Muscle layer of colon (tissue), 2 donors: ENCODE results near the gene PTPRD.

Source experiments
- H3K27ac ChIP-seq: one replicate; pipeline ENCODE4 v1.7.0; 2013; ENCODE audit warnings: low read depth, mild to moderate bottlenecking, low read length, moderate library complexity
- H3K27me3 ChIP-seq, 2 donors: one replicate each; pipeline ENCODE4 v1.7.0; 2013; ENCODE audit warnings: low read length in 2 of 2, mild to moderate bottlenecking in 2 of 2; ENCODE audit not compliant: insufficient read depth in 2 of 2, control insufficient read depth in 1 of 2
- H3K36me3 ChIP-seq: one replicate; pipeline ENCODE4 v1.7.0; 2013; ENCODE audit warnings: mild to moderate bottlenecking, low read length; ENCODE audit not compliant: insufficient read depth
- H3K4me1 ChIP-seq: one replicate; pipeline ENCODE4 v1.7.0; 2013; ENCODE audit warnings: mild to moderate bottlenecking, low read length; ENCODE audit not compliant: insufficient read depth
- H3K4me3 ChIP-seq, 2 donors: one replicate each; pipeline ENCODE4 v1.7.0; 2013; ENCODE audit warnings: low read length in 2 of 2, low read depth in 1 of 2, mild to moderate bottlenecking in 1 of 2, moderate library complexity in 1 of 2
- H3K9ac ChIP-seq: one replicate; pipeline ENCODE4 v1.7.0; 2013; ENCODE audit warnings: low read length
- H3K9me3 ChIP-seq: one replicate; pipeline ENCODE4 v1.7.0; 2013; ENCODE audit warnings: mild to moderate bottlenecking, low read length
- donor health status: abdominal sarcoma.
- donor health status: Adenocarcinoma of cecum.

Gene PTPRD

GRCh38 chr9:8916771-8917170, 1696.0 kb downstream of the PTPRD start:
- H3K9ac ChIP-seq: no peak overlapping the region
- H3K9me3 ChIP-seq: no peaks in the 10 kb centered on the region
- H3K4me1 ChIP-seq: no peaks in the 10 kb centered on the region
- H3K36me3 ChIP-seq: no peaks in the 10 kb centered on the region
- no peak overlapping the region for H3K4me3 ChIP-seq
- no peaks in the 10 kb centered on the region for H3K27me3 ChIP-seq
- H3K27ac ChIP-seq: no peak overlapping the region

GRCh38 chr9:8907868-8908267, 1704.9 kb downstream of the PTPRD start:
- H3K27ac ChIP-seq: no peak overlapping the region
- H3K9me3 ChIP-seq: no peaks in the 10 kb centered on the region
- H3K27me3 ChIP-seq: no peaks in the 10 kb centered on the region
- H3K4me1 ChIP-seq: no peaks in the 10 kb centered on the region
- no peak overlapping the region for H3K4me3 ChIP-seq
- no peaks in the 10 kb centered on the region for H3K36me3 ChIP-seq
- H3K9ac ChIP-seq: no peak overlapping the region

GRCh38 chr9:8905731-8906130, 1707.1 kb downstream of the PTPRD start:
- Histone ChIP-seq H3K4me1 (no peaks in the 10 kb centered on the region), H3K9me3 (no peaks in the 10 kb centered on the region), H3K27ac (no peak overlapping the region), H3K9ac (no peak overlapping the region), H3K4me3 (no peak overlapping the region), H3K27me3 (no peaks in the 10 kb centered on the region), H3K36me3 (no peaks in the 10 kb centered on the region)

DNA sequence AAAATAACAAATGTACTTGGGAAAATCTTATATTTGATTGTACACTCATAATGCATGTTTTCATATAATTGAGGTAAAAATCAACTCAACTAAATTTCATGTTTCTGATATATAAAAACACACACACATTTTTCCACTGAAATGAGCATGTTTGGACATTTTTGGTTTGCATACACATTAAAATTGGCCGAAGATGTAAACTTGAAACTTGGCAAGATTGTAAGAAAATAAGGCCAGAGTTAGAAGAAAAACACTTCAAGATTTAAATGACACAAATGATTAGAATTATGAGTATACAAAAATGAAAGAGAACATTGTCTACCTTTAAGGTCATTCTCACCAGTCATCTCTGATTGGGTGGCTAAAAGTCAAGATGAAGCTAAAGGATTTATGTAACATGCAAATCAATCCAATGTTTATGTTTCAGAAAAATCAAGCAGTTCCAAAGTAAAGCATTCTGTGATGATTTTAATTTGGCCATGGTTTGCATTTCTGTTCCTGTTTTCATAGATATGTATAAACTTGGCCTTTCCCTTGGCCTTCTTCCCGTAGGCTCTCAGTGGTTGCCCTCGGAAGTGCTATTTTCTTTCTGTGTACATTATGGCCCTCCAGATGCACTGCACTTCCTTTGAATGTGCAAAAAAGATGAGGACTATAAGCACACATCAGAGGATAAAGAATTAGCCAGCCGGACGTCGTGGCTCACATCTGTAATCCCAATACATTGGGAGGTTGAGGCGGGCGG, 1707.9 kb downstream of the PTPRD start:
- Histone ChIP-seq H3K4me3 (no peak overlapping the region), H3K27me3 (no peaks in the 10 kb centered on the region)

GRCh38 chr9:8903077-8903476, 1709.7 kb downstream of the PTPRD start:
- Histone ChIP-seq H3K9ac (no peak overlapping the region), H3K36me3 (no peaks in the 10 kb centered on the region), H3K9me3 (no peaks in the 10 kb centered on the region), H3K27me3 (no peaks in the 10 kb centered on the region), H3K4me3 (no peak overlapping the region), H3K4me1 (no peaks in the 10 kb centered on the region), H3K27ac (no peak overlapping the region)

More for the DNA sequence above, 1707.9 kb downstream of the PTPRD start:
- no peak overlapping the region for H3K27ac ChIP-seq
- no peak overlapping the region for H3K9ac ChIP-seq
- H3K4me1 ChIP-seq: no peaks in the 10 kb centered on the region
- no peaks in the 10 kb centered on the region for H3K9me3 ChIP-seq
- H3K36me3 ChIP-seq: no peaks in the 10 kb centered on the region

- Histone ChIP-seq H3K9me3 (no peaks in the 10 kb centered on the region), H3K27ac (no peak overlapping the region), H3K4me3 (no peak overlapping the region), H3K9ac (no peak overlapping the region), H3K27me3 (no peaks in the 10 kb centered on the region), H3K4me1 (no peaks in the 10 kb centered on the region), H3K36me3 (no peaks in the 10 kb centered on the region)
Measured at GRCh38 chr9:8901146-8901545, 1711.7 kb downstream of the PTPRD start.

- Histone ChIP-seq H3K9me3 (no peaks in the 10 kb centered on the region), H3K27ac (no peak overlapping the region), H3K4me1 (peaks cover 8% of the 10 kb centered on the region), H3K27me3 (no peaks in the 10 kb centered on the region), H3K9ac (no peak overlapping the region), H3K4me3 (no peak overlapping the region), H3K36me3 (no peaks in the 10 kb centered on the region)
Measured at GRCh38 chr9:8899511-8899910, 1713.3 kb downstream of the PTPRD start.

GRCh38 chr9:8895861-8896224, 1717.0 kb downstream of the PTPRD start:
- Histone ChIP-seq H3K9me3 (no peaks in the 10 kb centered on the region), H3K36me3 (no peaks in the 10 kb centered on the region), H3K9ac (no peak overlapping the region), H3K27me3 (no peaks in the 10 kb centered on the region), H3K4me1 (peaks cover 8% of the 10 kb centered on the region), H3K4me3 (no peak overlapping the region), H3K27ac (no peak overlapping the region)

GRCh38 chr9:8895106-8895860, 1717.5 kb downstream of the PTPRD start:
- Histone ChIP-seq H3K27ac (no peak overlapping the region), H3K9ac (no peak overlapping the region), H3K36me3 (no peaks in the 10 kb centered on the region), H3K27me3 (no peaks in the 10 kb centered on the region), H3K9me3 (no peaks in the 10 kb centered on the region), H3K4me3 (no peak overlapping the region), H3K4me1 (peaks cover 8% of the 10 kb centered on the region)

GRCh38 chr9:8890695-8891094, 1722.1 kb downstream of the PTPRD start:
- H3K27ac ChIP-seq: no peak overlapping the region
- no peaks in the 10 kb centered on the region for H3K36me3 ChIP-seq
- peaks cover 7% of the 10 kb centered on the region for H3K4me1 ChIP-seq
- no peak overlapping the region for H3K4me3 ChIP-seq
- H3K27me3 ChIP-seq: no peaks in the 10 kb centered on the region
- no peaks in the 10 kb centered on the region for H3K9me3 ChIP-seq
- H3K9ac ChIP-seq: no peak overlapping the region

- H3K27ac ChIP-seq: no peak overlapping the region
- H3K9ac ChIP-seq: no peak overlapping the region
- H3K4me3 ChIP-seq: no peak overlapping the region
- no peaks in the 10 kb centered on the region for H3K27me3 ChIP-seq
- H3K36me3 ChIP-seq: no peaks in the 10 kb centered on the region
- H3K9me3 ChIP-seq: no peaks in the 10 kb centered on the region
- H3K4me1 ChIP-seq: no peaks in the 10 kb centered on the region
Measured at GRCh38 chr9:8889100-8889499, 1723.7 kb downstream of the PTPRD start.

DNA sequence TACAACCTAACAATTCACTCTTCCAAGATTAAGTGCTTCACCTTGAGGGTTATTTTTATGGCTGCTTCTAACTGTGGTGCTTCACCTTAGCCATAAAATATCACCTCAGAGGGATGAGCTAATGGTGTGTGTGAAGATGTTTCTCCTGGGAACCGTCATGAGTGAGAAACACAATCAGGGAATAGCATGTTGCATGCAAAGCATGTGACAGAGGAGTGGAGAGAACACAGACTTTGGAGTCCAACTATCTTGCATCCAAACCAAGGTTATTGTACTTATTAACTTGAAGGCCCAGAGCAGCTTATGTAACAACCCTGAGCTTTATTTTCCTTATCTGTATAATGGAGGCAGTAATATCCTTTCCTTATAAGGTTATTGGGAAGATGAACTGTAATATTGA, 1724.2 kb downstream of the PTPRD start:
- Histone ChIP-seq H3K27ac (no peak overlapping the region), H3K4me1 (no peaks in the 10 kb centered on the region), H3K36me3 (no peaks in the 10 kb centered on the region), H3K4me3 (no peak overlapping the region), H3K27me3 (no peaks in the 10 kb centered on the region), H3K9ac (no peak overlapping the region), H3K9me3 (no peaks in the 10 kb centered on the region)
